ENCODE results near the gene GATD1. TPM values are rescaled to one million over a fixed set of nuclear protein-coding genes. Genes with fewer than 3 reads are reported as not detected.

The GATD1 gene
- total RNA-seq, 2 experiments from 2014 or later: 109 to 117 TPM

- peaks cover 32% of the 10 kb centered on the region for H3K79me2 ChIP-seq (ENCODE audit: insufficient read depth, low read depth, low read length)
- ChIA-PET CTCF (ENCODE audit: unreplicated experiment) (no interaction called here), POLR2A (no interaction called here)
These were observed 4.6 kb downstream of the GATD1 start for GRCh38 chr11:772429-773390.

DNA sequence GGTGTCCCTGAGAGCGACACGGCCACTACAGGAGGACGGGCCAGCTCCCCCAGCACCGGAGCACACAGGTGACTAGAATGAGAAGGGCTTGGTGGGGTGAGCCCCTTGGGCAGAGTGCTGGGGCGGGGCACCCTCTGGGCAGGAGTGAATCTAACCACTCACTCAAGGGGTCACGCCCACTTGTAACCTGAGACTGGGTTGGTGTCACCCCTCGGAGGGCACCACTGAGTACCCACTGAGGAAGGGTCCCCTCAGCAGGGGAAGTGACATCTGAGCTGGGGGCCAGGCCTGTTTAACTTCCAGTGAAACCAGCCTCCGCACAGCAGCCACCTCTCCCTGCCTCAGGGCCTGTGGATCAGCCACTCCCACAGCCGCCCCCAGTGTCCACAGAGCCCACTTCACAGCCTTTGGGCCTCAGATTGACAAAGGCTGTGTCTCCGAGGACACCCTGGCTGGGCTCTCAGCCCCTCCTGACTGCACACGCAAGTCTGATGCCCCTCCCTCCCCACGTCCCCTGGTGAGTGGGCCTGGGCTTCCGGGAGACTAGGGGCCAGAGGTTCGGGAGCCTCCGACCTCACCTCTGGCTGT lies 5.6 kb downstream of the GATD1 start:
- ChIA-PET CTCF (ENCODE audit: unreplicated experiment) (no interaction called here), POLR2A (no interaction called here)
- Histone ChIP-seq H3K9me3 (ENCODE audit: low read length) (no peaks in the 10 kb centered on the region), H3K4me3 (ENCODE audit: low read depth, low read length, poor library complexity, severe bottlenecking) (no peak overlapping the region), H3K9me2 (ENCODE audit: insufficient read depth, low read length) (no peaks in the 10 kb centered on the region), H3K4me1 (ENCODE audit: insufficient read depth, low read length, poor library complexity, severe bottlenecking) (peaks cover 11% of the 10 kb centered on the region), H4K20me1 (ENCODE audit: insufficient read depth, low read length) (no peaks in the 10 kb centered on the region), H3K27ac (ENCODE audit: low read depth, low read length, poor library complexity, severe bottlenecking) (no peak overlapping the region), H3K4me2 (ENCODE audit: low read length) (no peak overlapping the region), H3K79me2 (ENCODE audit: insufficient read depth, low read depth, low read length) (peaks cover 30% of the 10 kb centered on the region), H3K36me3 (ENCODE audit: insufficient read depth, low read length) (peaks cover 73% of the 10 kb centered on the region), H2AFZ (ENCODE audit: low read length) (no peak overlapping the region)
- no peak for TF ChIP-seq EZH2phosphoT487 (IDR thresholded peaks at IDR 0.05; ENCODE audit: borderline replicate concordance, low read depth, low read length)
- TF ChIP-seq, protein P1, sequence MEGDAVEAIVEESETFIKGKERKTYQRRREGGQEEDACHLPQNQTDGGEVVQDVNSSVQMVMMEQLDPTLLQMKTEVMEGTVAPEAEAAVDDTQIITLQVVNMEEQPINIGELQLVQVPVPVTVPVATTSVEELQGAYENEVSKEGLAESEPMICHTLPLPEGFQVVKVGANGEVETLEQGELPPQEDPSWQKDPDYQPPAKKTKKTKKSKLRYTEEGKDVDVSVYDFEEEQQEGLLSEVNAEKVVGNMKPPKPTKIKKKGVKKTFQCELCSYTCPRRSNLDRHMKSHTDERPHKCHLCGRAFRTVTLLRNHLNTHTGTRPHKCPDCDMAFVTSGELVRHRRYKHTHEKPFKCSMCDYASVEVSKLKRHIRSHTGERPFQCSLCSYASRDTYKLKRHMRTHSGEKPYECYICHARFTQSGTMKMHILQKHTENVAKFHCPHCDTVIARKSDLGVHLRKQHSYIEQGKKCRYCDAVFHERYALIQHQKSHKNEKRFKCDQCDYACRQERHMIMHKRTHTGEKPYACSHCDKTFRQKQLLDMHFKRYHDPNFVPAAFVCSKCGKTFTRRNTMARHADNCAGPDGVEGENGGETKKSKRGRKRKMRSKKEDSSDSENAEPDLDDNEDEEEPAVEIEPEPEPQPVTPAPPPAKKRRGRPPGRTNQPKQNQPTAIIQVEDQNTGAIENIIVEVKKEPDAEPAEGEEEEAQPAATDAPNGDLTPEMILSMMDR (conservative IDR thresholded peaks at IDR 0.05; ENCODE audit: low read length): no peak
- DNase-seq (ENCODE audit: low spot score): no peak
- intact Hi-C loops (cut with micrococcal nuclease; ENCODE audit: unreplicated experiment): no loop called here
- BruUV-seq (replicated peaks): no TSS peak

More at GRCh38 chr11:772429-773390, 4.6 kb downstream of the GATD1 start:
- no peak overlapping the region for H3K4me3 ChIP-seq (ENCODE audit: low read depth, low read length, poor library complexity, severe bottlenecking)
- H2AFZ ChIP-seq (ENCODE audit: low read length): no peak overlapping the region
- no peaks in the 10 kb centered on the region for H4K20me1 ChIP-seq (ENCODE audit: insufficient read depth, low read length)
- no peaks in the 10 kb centered on the region for H3K9me2 ChIP-seq (ENCODE audit: insufficient read depth, low read length)
- H3K4me2 ChIP-seq (ENCODE audit: low read length): no peak overlapping the region
- H3K9me3 ChIP-seq (ENCODE audit: low read length): no peaks in the 10 kb centered on the region
- H3K36me3 ChIP-seq (ENCODE audit: insufficient read depth, low read length): peaks cover 63% of the 10 kb centered on the region
- no peak overlapping the region for H3K27ac ChIP-seq (ENCODE audit: low read depth, low read length, poor library complexity, severe bottlenecking)
- H3K4me1 ChIP-seq (ENCODE audit: insufficient read depth, low read length, poor library complexity, severe bottlenecking): peaks cover 11% of the 10 kb centered on the region
- no peak for DNase-seq (ENCODE audit: low spot score)
- TF ChIP-seq, protein P1 (conservative IDR thresholded peaks at IDR 0.05; ENCODE audit: low read length): no peak
- TF ChIP-seq EZH2phosphoT487 (IDR thresholded peaks at IDR 0.05; ENCODE audit: borderline replicate concordance, low read depth, low read length): no peak
- intact Hi-C loops (cut with micrococcal nuclease; ENCODE audit: unreplicated experiment): no loop called here
- no TSS peak for BruUV-seq (replicated peaks)
